H1 (cell line): ENCODE results near the gene TUBB4B. TPM values are rescaled to one million over a fixed set of nuclear protein-coding genes. Genes with fewer than 3 reads are reported as not detected.

Experiments
- CTCF ChIA-PET: fragments of 300-600 bp; sonication (Branson Sonifier 250); formaldehyde crosslinking; loops from one replicate; lab custom pipeline; 2021; ENCODE audit not compliant: partially characterized antibody; lab: Charles Lee
- POLR2A ChIA-PET: fragments of 300-600 bp; sonication (Branson Sonifier 250); formaldehyde crosslinking; loops from one replicate; lab custom pipeline; 2021; ENCODE audit warnings: inconsistent platforms; ENCODE audit not compliant: partially characterized antibody; lab: Charles Lee
- DNase-seq, 2 experiments: peaks; one replicate each; pipeline versions ENCODE4 v3.0.0 to v3.0.0-alpha.2; 2010 to 2022; ENCODE audit warnings: low spot score in 2 of 2, low read depth in 1 of 2, mixed read lengths in 1 of 2
- FAIRE-seq: peaks from 2 replicates; lab custom pipeline; 2011; peaks lifted over from hg19 to GRCh38; lab: Jason Lieb, UNC
- H2AFZ ChIP-seq: 2 replicates; pipeline ENCODE4 v1.8.1; 2012; ENCODE audit warnings: low read length, inconsistent platforms
- H2AK5ac ChIP-seq: 2 replicates; pipeline ENCODE4 v1.6.1; 2013; ENCODE audit warnings: low read depth, low read length
- H2BK120ac ChIP-seq: replicated peaks from 2 replicates; pipeline ENCODE3; 2013; ENCODE audit warnings: low read depth, low read length, inconsistent platforms
- H2BK12ac ChIP-seq: 2 replicates; pipeline ENCODE4 v1.6.1; 2013; ENCODE audit warnings: low read depth, low read length
- H2BK15ac ChIP-seq: 2 replicates; pipeline ENCODE4 v1.6.1; 2013; ENCODE audit warnings: low read length
- H2BK20ac ChIP-seq: 2 replicates; pipeline ENCODE4 v1.6.1; 2013; ENCODE audit warnings: low read length
- H2BK5ac ChIP-seq: 2 replicates; pipeline ENCODE4 v1.6.1; 2013; ENCODE audit warnings: low read depth, low read length
- H3K14ac ChIP-seq: 2 replicates; pipeline ENCODE4 v1.6.1; 2013; ENCODE audit warnings: inconsistent platforms; ENCODE audit not compliant: insufficient read length
- H3K18ac ChIP-seq: 2 replicates; pipeline ENCODE4 v1.6.1; 2013; ENCODE audit warnings: low read length; ENCODE audit errors: extremely low read depth
- H3K23ac ChIP-seq: 2 replicates; pipeline ENCODE4 v1.6.1; 2013; ENCODE audit warnings: inconsistent platforms; ENCODE audit not compliant: insufficient read length
- H3K23me2 ChIP-seq: 2 replicates; pipeline ENCODE4 v1.6.1; 2013; ENCODE audit warnings: low read depth, low read length
- H3K27ac ChIP-seq: 2 replicates; pipeline ENCODE4 v1.6.1; 2011; ENCODE audit warnings: low read depth, low read length, inconsistent platforms
- H3K27me3 ChIP-seq, 4 experiments: replicated peaks in 1 of 4; 1 replicate in 1 of 4; 2 replicates in 3 of 4; pipeline versions ENCODE4 v1.6.1 to v1.8.1; 2011 to 2013; ENCODE audit warnings: low read length in 3 of 4, mild to moderate bottlenecking in 3 of 4, inconsistent platforms in 2 of 4, mixed read lengths in 2 of 4, moderate library complexity in 1 of 4; ENCODE audit not compliant: control insufficient read depth in 3 of 4, insufficient read depth in 3 of 4; ENCODE audit errors: extremely low read depth in 1 of 4
- H3K36me3 ChIP-seq, 4 experiments: 2 replicates each; pipeline versions ENCODE4 v1.6.1 to v1.8.1; 2011 to 2013; ENCODE audit warnings: mild to moderate bottlenecking in 4 of 4, low read length in 3 of 4, moderate library complexity in 2 of 4, control low read depth in 1 of 4, inconsistent platforms in 1 of 4; ENCODE audit not compliant: insufficient read depth in 4 of 4, control insufficient read depth in 2 of 4
- H3K4ac ChIP-seq: replicated peaks from 2 replicates; pipeline ENCODE3; 2013; ENCODE audit warnings: low read length, low read depth, mixed read lengths, inconsistent platforms; ENCODE audit not compliant: insufficient read length
- H3K4me1 ChIP-seq, 4 experiments: replicated peaks in 1 of 4; 1 replicate in 1 of 4; 2 replicates in 3 of 4; pipeline versions ENCODE4 v1.6.1 to v1.8.1; 2011 to 2013; ENCODE audit warnings: low read length in 3 of 4, inconsistent platforms in 2 of 4, mixed read lengths in 1 of 4; ENCODE audit not compliant: insufficient read depth in 4 of 4, control insufficient read depth in 3 of 4
- H3K4me2 ChIP-seq, 2 experiments: 2 replicates each; pipeline versions ENCODE4 v1.6.1 to v1.8.1; 2011 to 2013; ENCODE audit warnings: low read depth in 2 of 2, low read length in 2 of 2, control low read depth in 1 of 2, inconsistent platforms in 1 of 2, mild to moderate bottlenecking in 1 of 2; ENCODE audit not compliant: insufficient read depth in 1 of 2
- H3K4me3 ChIP-seq, 4 experiments: fragments of 200-600, 300-600 bp in 1 of 4; sonication (generic), shearing (Covaris generic), sonication (Bioruptor Twin) in 1 of 4; 2 replicates each; pipeline versions ENCODE4 v1.5.1 to v1.8.1; 2011 to 2016; ENCODE audit warnings: low read length in 4 of 4, low read depth in 3 of 4, control low read depth in 2 of 4, inconsistent platforms in 2 of 4, mild to moderate bottlenecking in 2 of 4, mixed read lengths in 1 of 4, moderate library complexity in 1 of 4; ENCODE audit not compliant: insufficient read depth in 2 of 4; ENCODE audit errors: extremely low read depth in 1 of 4
- H3K56ac ChIP-seq: replicated peaks from 2 replicates; pipeline ENCODE3; 2013; ENCODE audit warnings: low read depth, mild to moderate bottlenecking, mixed read lengths, low read length, inconsistent platforms; ENCODE audit not compliant: insufficient read length
- H3K79me1 ChIP-seq: 2 replicates; pipeline ENCODE4 v1.6.1; 2013; ENCODE audit warnings: low read depth, low read length, control low read depth
- H3K79me2 ChIP-seq, 2 experiments: 2 replicates each; pipeline versions ENCODE4 v1.6.1 to v1.8.1; 2012 to 2013; ENCODE audit warnings: low read length in 2 of 2, mild to moderate bottlenecking in 2 of 2, inconsistent platforms in 1 of 2; ENCODE audit not compliant: insufficient read depth in 2 of 2, control insufficient read depth in 1 of 2
- H3K9ac ChIP-seq, 4 experiments: replicated peaks in 1 of 4; 1 replicate in 1 of 4; 2 replicates in 3 of 4; pipeline versions ENCODE4 v1.6.1 to v1.8.1; 2011 to 2013; ENCODE audit warnings: low read depth in 3 of 4, low read length in 3 of 4, control low read depth in 2 of 4, mild to moderate bottlenecking in 2 of 4, moderate library complexity in 2 of 4, inconsistent platforms in 1 of 4; ENCODE audit errors: extremely low read depth in 1 of 4
- H3K9me3 ChIP-seq, 2 experiments: 2 replicates each; pipeline versions ENCODE4 v1.6.1 to v1.8.1; 2012 to 2013; ENCODE audit warnings: mild to moderate bottlenecking in 2 of 2, moderate library complexity in 2 of 2, control low read depth in 1 of 2, inconsistent platforms in 1 of 2, low read depth in 1 of 2, low read length in 1 of 2, mixed read lengths in 1 of 2; ENCODE audit not compliant: insufficient read depth in 2 of 2
- H4K20me1 ChIP-seq, 2 experiments: replicated peaks in 1 of 2; 2 replicates each; pipeline versions ENCODE3 to v1.8.1; 2011 to 2013; ENCODE audit warnings: inconsistent platforms in 2 of 2, low read length in 2 of 2, mild to moderate bottlenecking in 1 of 2; ENCODE audit not compliant: insufficient read depth in 2 of 2, control insufficient read depth in 1 of 2
- H4K5ac ChIP-seq: 2 replicates; pipeline ENCODE4 v1.6.1; 2013; ENCODE audit warnings: low read length, low read depth, mixed read lengths, inconsistent platforms; ENCODE audit not compliant: insufficient read length
- H4K8ac ChIP-seq: 2 replicates; pipeline ENCODE4 v1.8.0; 2013; ENCODE audit warnings: mild to moderate bottlenecking, moderate library complexity, low read length, inconsistent platforms; ENCODE audit not compliant: insufficient read depth; ENCODE audit errors: extremely low read depth
- H4K91ac ChIP-seq: replicated peaks from 2 replicates; pipeline ENCODE3; 2013; ENCODE audit warnings: low read length, mixed read lengths, inconsistent platforms; ENCODE audit not compliant: insufficient read length
- GABPA ChIP-seq: IDR thresholded peaks from 2 replicates; pipeline ENCODE4 v1.6.1; 2011; ENCODE audit warnings: mild to moderate bottlenecking, low read length, moderate library complexity, borderline replicate concordance; ENCODE audit not compliant: insufficient read depth
- KDM5A ChIP-seq: fragments of 200-600 bp; IDR thresholded peaks from 2 replicates; pipeline ENCODE4 v1.7.1; 2012; ENCODE audit warnings: mild to moderate bottlenecking, low read length, inconsistent platforms, mixed read lengths
- POU5F1 ChIP-seq: IDR thresholded peaks from 2 replicates; pipeline ENCODE4 v1.6.1; 2011; ENCODE audit warnings: low read depth, mild to moderate bottlenecking, low read length, moderate library complexity
- SAP30 ChIP-seq: fragments of 300-600 bp; sonication (generic); IDR thresholded peaks from 2 replicates; pipeline ENCODE4 v1.7.1; 2012; ENCODE audit warnings: low read length, moderate library complexity, mild to moderate bottlenecking, inconsistent platforms; ENCODE audit not compliant: insufficient read depth, insufficient replicate concordance
- SUZ12 ChIP-seq: fragments of 200-600 bp; sonication (generic); IDR thresholded peaks from 2 replicates; pipeline ENCODE4 v1.6.1; 2012; ENCODE audit warnings: mild to moderate bottlenecking, inconsistent platforms, low read length, moderate library complexity, mixed read lengths
- TCF12 ChIP-seq: IDR thresholded peaks from 2 replicates; pipeline ENCODE4 v1.6.1; 2011; ENCODE audit warnings: low read depth, mild to moderate bottlenecking, low read length
- TEAD4 ChIP-seq: IDR thresholded peaks from 2 replicates; pipeline ENCODE4 v1.6.1; 2012; ENCODE audit warnings: low read depth, low read length, inconsistent platforms, mixed read lengths
- WGBS, 2 experiments: shearing (Covaris generic) in 1 of 2; methylation state at CpG; one replicate each; pipeline versions ENCODE4 v1.1.6 to v1.1.7; 2013 to 2015; ENCODE audit warnings: low lambda C conversion rate in 2 of 2, mixed read lengths in 2 of 2, inconsistent platforms in 1 of 2, low coverage in 1 of 2, missing lambda C conversion rate in 1 of 2; ENCODE audit not compliant: insufficient replicate concordance in 2 of 2, insufficient coverage in 1 of 2, insufficient read length in 1 of 2; ENCODE audit errors: extremely low coverage in 1 of 2, missing lambda C conversion rate in 1 of 2; 5-methylcytosine and 5-hydroxymethylcytosine counted together
- polyA plus RNA-seq, 7 experiments: library from polyadenylated mRNA; depleted of rRNA in 3 of 7; stranded (reverse) in 5 of 7; unstranded in 2 of 7; fragments of >200 nt in 5 of 7; fragments of 200-250 nt in 2 of 7; gene quantifications; 1 replicate in 5 of 7; 2 replicates in 1 of 7; 4 replicates in 1 of 7; pipeline versions ENCODE4 v1.2.1 to v1.2.3, GENCODE V29; 2011 to 2013; ENCODE audit warnings: missing spikeins in 2 of 7, mixed read lengths in 2 of 7
- total RNA-seq: library from RNA; stranded (reverse); fragmentation: NEBNext Ultra II Directional; extraction: Animal tissue kit (Norgen Biotek cat#: 25700); gene quantifications from 2 replicates; pipeline ENCODE4 v1.2.1, GENCODE V29; 2021

The TUBB4B gene
- total and polyA plus RNA-seq, 2 of the 8 experiments (the other 6 are each of a cell fraction or from before 2014, with no cell fraction given) = 280 to 307 TPM

- peaks cover 0 to 17% (median 4%) of the 10 kb centered on the region in 4 experiments; a peak in 6 of 8 replicates for H3K36me3 ChIP-seq
- H3K14ac ChIP-seq = no peak overlapping the region
- no peak overlapping the region for H2BK15ac ChIP-seq
- ChIA-PET POLR2A (interaction anchor here (0.8 to 69.9 kb wide), 10 partner anchors 12 to 164 kb away, joined by 3 to 1462 read pairs (median 4); partner anchors contain the start of genes NDOR1, NELFB, STPG3 and TMEM203), CTCF (interaction anchor here (0.7 to 20.2 kb wide), 5 partner anchors 10 to 272 kb away, joined by 3 to 204 read pairs (median 3); partner anchors contain the start of genes ANAPC2 and SSNA1)
- WGBS, 2 experiments = 94% methylated on average over 10 of the region's 10 CpGs; no CpG with 5 or more reads in 1 of the 2 experiments
- H3K4me1 ChIP-seq = peaks cover 0 to 15% (median 10%) of the 10 kb centered on the region in 4 experiments; a peak in 5 of 7 replicates
- H2AK5ac ChIP-seq = no peak overlapping the region
- FAIRE-seq (no peak), DNase-seq (no peak)
- H3K23me2 ChIP-seq = peaks cover 18% of the 10 kb centered on the region; the same call in 1 of the 2 replicates
- H4K20me1 ChIP-seq = peaks cover 0 to 9% of the 10 kb centered on the region in 2 experiments
- H2BK20ac ChIP-seq = no peak overlapping the region
- no peak overlapping the region for H3K4me3 ChIP-seq
- H3K23ac ChIP-seq = no peak overlapping the region
- H2AFZ ChIP-seq = no peak overlapping the region
- no peaks in the 10 kb centered on the region; a peak in 2 of 7 replicates for H3K27me3 ChIP-seq
- H4K8ac ChIP-seq = no peak overlapping the region; the same call in 1 of the 2 replicates
- no peaks in the 10 kb centered on the region for H3K79me1 ChIP-seq
- H3K4me2 ChIP-seq = no peak overlapping the region
- no peak overlapping the region for H3K56ac ChIP-seq
- H3K4ac ChIP-seq = no peak overlapping the region
- H3K79me2 ChIP-seq = no peaks in the 10 kb centered on the region
- no peak overlapping the region for H4K5ac ChIP-seq
- H3K18ac ChIP-seq = no peak overlapping the region
- H2BK12ac ChIP-seq = no peak overlapping the region
- no peak overlapping the region for H4K91ac ChIP-seq
- H2BK120ac ChIP-seq = no peak overlapping the region
- H3K27ac ChIP-seq = no peak overlapping the region
- H3K9ac ChIP-seq = no peak overlapping the region
- H2BK5ac ChIP-seq = no peak overlapping the region
- H3K9me3 ChIP-seq = no peaks in the 10 kb centered on the region
- TF ChIP-seq SAP30 = no peak
- TF ChIP-seq POU5F1 = no peak
- no peak for TF ChIP-seq GABPA
- TF ChIP-seq TCF12 = no peak
- TF ChIP-seq KDM5A = no peak
- TF ChIP-seq SUZ12 = no peak
- no peak for TF ChIP-seq TEAD4
Observed at GRCh38 chr9:137219757-137220316, 21.2 kb upstream of the TUBB4B start.
